A549 (cell line): ENCODE results near the gene GZMM. TPM values are rescaled to one million over a fixed set of nuclear protein-coding genes. Genes with fewer than 3 reads are reported as not detected.

ENCODE experiments used
- ATAC-seq, 2 experiments: fragments of 200-7000 bp in 1 of 2; fragments of >200 bp in 1 of 2; cut with Nextera tagmentation in 1 of 2; cut with Tn5 transposase in 1 of 2; 3 replicates each; pipeline versions ENCODE4 v1.8.0 to v1.9.1; 2018 to 2020; ENCODE audit warnings: mild to moderate bottlenecking in 1 of 2, moderate library complexity in 1 of 2
- CTCF ChIA-PET: fragments of 300-600 bp; sonication (Branson Sonifier 250); formaldehyde crosslinking; extraction: SDS; loops from one replicate; lab custom pipeline; 2021; ENCODE audit warnings: antibody characterized with exemption, inconsistent platforms; lab: Yijun Ruan, JAX
- POLR2A ChIA-PET: fragments of 350-600 bp; formaldehyde crosslinking; extraction: SDS; loops from one replicate; lab custom pipeline; 2021; ENCODE audit warnings: antibody characterized with exemption, inconsistent platforms; lab: Yijun Ruan, JAX
- DNase-seq, 2 experiments: peaks; one replicate each; pipeline versions ENCODE4 v3.0.0 to v3.0.0-alpha.2; 2011 to 2016; ENCODE audit warnings: low read depth in 1 of 2, low spot score in 1 of 2
- FAIRE-seq: peaks from 2 replicates; lab custom pipeline; 2011; peaks lifted over from hg19 to GRCh38; lab: Jason Lieb, UNC
- H3K27ac ChIP-seq, 2 experiments: fragments of >200 bp; sonication (Bioruptor Twin); formaldehyde crosslinking; 3 replicates each; pipeline ENCODE4 v1.5.1; 2016 to 2017
- H3K4me1 ChIP-seq: fragments of >200 bp; sonication (Bioruptor Twin); formaldehyde crosslinking; 3 replicates; pipeline ENCODE4 v1.6.1; 2016
- H3K4me2 ChIP-seq: fragments of >200 bp; sonication (Bioruptor Twin); formaldehyde crosslinking; 3 replicates; pipeline ENCODE4 v1.6.1; 2016
- H3K4me3 ChIP-seq: fragments of >200 bp; sonication (Bioruptor Twin); formaldehyde crosslinking; 3 replicates; pipeline ENCODE4 v1.5.1; 2016
- H3K9me3 ChIP-seq: fragments of >200 bp; sonication (Bioruptor Twin); formaldehyde crosslinking; 3 replicates; pipeline ENCODE4 v1.6.1; 2016
- ATOH8 ChIP-seq: fragments of 250-450 bp; sonication (Bioruptor Pico); IDR thresholded peaks from 2 replicates; pipeline ENCODE4 v1.5.0; 2020; ENCODE audit warnings: low read depth, mild to moderate bottlenecking, moderate library complexity
- BHLHE40 ChIP-seq: IDR thresholded peaks from 2 replicates; pipeline ENCODE4 v1.6.1; 2012; ENCODE audit warnings: low read depth, low read length, inconsistent platforms
- CBX2 ChIP-seq: fragments of 200-600 bp; sonication (generic); IDR thresholded peaks from 2 replicates; pipeline ENCODE4 v1.6.1; 2016; ENCODE audit warnings: low read depth, mild to moderate bottlenecking, borderline replicate concordance
- CBX8 ChIP-seq: fragments of 200-600 bp; sonication (generic); IDR thresholded peaks from 2 replicates; pipeline ENCODE4 v1.6.1; 2016
- CHD4 ChIP-seq: fragments of 200-600 bp; sonication (generic); IDR thresholded peaks from 2 replicates; pipeline ENCODE4 v1.6.1; 2016; ENCODE audit warnings: antibody characterized with exemption, mild to moderate bottlenecking, borderline replicate concordance
- CTCF ChIP-seq: fragments of >200 bp; sonication (Bioruptor Twin); formaldehyde crosslinking; IDR thresholded peaks from 3 replicates; pipeline ENCODE4 v1.5.1; 2016
- EHF ChIP-seq: fragments of 250-450 bp; sonication (Bioruptor Pico); IDR thresholded peaks from 2 replicates; pipeline ENCODE4 v1.5.0; 2020; ENCODE audit warnings: mild to moderate bottlenecking
- ESRRA ChIP-seq: fragments of 150-350 bp; IDR thresholded peaks from 2 replicates; pipeline ENCODE4 v1.6.1; 2014; ENCODE audit warnings: mild to moderate bottlenecking, low read length, borderline replicate concordance
- FOXS1 ChIP-seq: fragments of 250-450 bp; sonication (Bioruptor Pico); IDR thresholded peaks from 2 replicates; pipeline ENCODE4 v1.5.0; 2020; ENCODE audit warnings: mild to moderate bottlenecking, moderate library complexity
- HDAC2 ChIP-seq: fragments of 200-600 bp; sonication (generic); IDR thresholded peaks from 2 replicates; pipeline ENCODE4 v1.6.1; 2016
- HES2 ChIP-seq: fragments of >200 bp; sonication (Bioruptor Twin); formaldehyde crosslinking; IDR thresholded peaks from 2 replicates; pipeline ENCODE4 v1.6.1; 2016
- HEYL ChIP-seq: fragments of 250-450 bp; sonication (Bioruptor Pico); IDR thresholded peaks from 2 replicates; pipeline ENCODE4 v1.8.0; 2021; ENCODE audit warnings: mild to moderate bottlenecking, moderate library complexity
- HOXB13 ChIP-seq: fragments of 250-450 bp; sonication (Bioruptor Pico); IDR thresholded peaks from 2 replicates; pipeline ENCODE4 v1.5.0; 2020; ENCODE audit warnings: low read depth, mild to moderate bottlenecking, moderate library complexity
- HOXB5 ChIP-seq: fragments of 250-450 bp; sonication (Bioruptor Pico); IDR thresholded peaks from 2 replicates; pipeline ENCODE4 v1.5.0; 2020; ENCODE audit warnings: mild to moderate bottlenecking, moderate library complexity
- JUN ChIP-seq, 2 experiments: fragments of >200 bp; sonication (Bioruptor Twin); formaldehyde crosslinking; IDR thresholded peaks; 2 replicates in 1 of 2; 3 replicates in 1 of 2; pipeline ENCODE4 v1.6.1; 2016 to 2017
- JUNB ChIP-seq: fragments of >200 bp; sonication (Bioruptor Twin); formaldehyde crosslinking; IDR thresholded peaks from 2 replicates; pipeline ENCODE4 v1.6.1; 2016
- KDM1A ChIP-seq: fragments of 200-600 bp; sonication (generic); IDR thresholded peaks from 2 replicates; pipeline ENCODE4 v1.6.1; 2016; ENCODE audit warnings: low read depth, mild to moderate bottlenecking
- KDM5A ChIP-seq: fragments of 200-600 bp; sonication (generic); IDR thresholded peaks from 2 replicates; pipeline ENCODE4 v1.6.1; 2016; ENCODE audit warnings: antibody characterized with exemption, mild to moderate bottlenecking
- MAFK ChIP-seq: fragments of 450-650 bp; IDR thresholded peaks from 2 replicates; pipeline ENCODE4 v1.6.1; 2014; ENCODE audit not compliant: partially characterized antibody
- MAZ ChIP-seq: fragments of 150-350 bp; IDR thresholded peaks from 2 replicates; pipeline ENCODE4 v1.6.1; 2014; ENCODE audit warnings: antibody characterized with exemption, low read depth, low read length, borderline replicate concordance
- MYC ChIP-seq: IDR thresholded peaks from 2 replicates; pipeline ENCODE4 v1.6.1; 2012; ENCODE audit warnings: mild to moderate bottlenecking, inconsistent platforms, low read length, improper control_type of control experiment, borderline replicate concordance
- NFE2L2 ChIP-seq: fragments of 150-350 bp; conservative IDR thresholded peaks from 2 replicates; pipeline ENCODE4 v1.6.1; 2014; ENCODE audit warnings: low read length
- NR3C1 ChIP-seq: fragments of >200 bp; sonication (Bioruptor Twin); formaldehyde crosslinking; IDR thresholded peaks from 3 replicates; pipeline ENCODE4 v1.6.1; 2017
- PBX3 ChIP-seq: IDR thresholded peaks from 2 replicates; pipeline ENCODE4 v1.6.1; 2012
- RNF2 ChIP-seq: fragments of 200-600 bp; sonication (generic); IDR thresholded peaks from 2 replicates; pipeline ENCODE4 v1.6.1; 2016; ENCODE audit warnings: low read depth, mild to moderate bottlenecking, antibody characterized with exemption, moderate library complexity, borderline replicate concordance
- SMC3 ChIP-seq: fragments of >200 bp; sonication (Bioruptor Twin); formaldehyde crosslinking; IDR thresholded peaks from 3 replicates; pipeline ENCODE4 v1.6.1; 2018; ENCODE audit warnings: inconsistent platforms
- SREBF2 ChIP-seq: fragments of 450-650 bp; IDR thresholded peaks from 2 replicates; pipeline ENCODE4 v1.6.1; 2014; ENCODE audit warnings: mild to moderate bottlenecking, moderate library complexity
- ZC3H11A ChIP-seq: fragments of 450-650 bp; IDR thresholded peaks from 2 replicates; pipeline ENCODE4 v1.6.1; 2014; ENCODE audit warnings: antibody characterized with exemption, mild to moderate bottlenecking
- ZFP36 ChIP-seq: fragments of 450-650 bp; IDR thresholded peaks from 2 replicates; pipeline ENCODE4 v1.6.1; 2014; ENCODE audit warnings: borderline replicate concordance; ENCODE audit not compliant: partially characterized antibody
- ZNF302 ChIP-seq: fragments of 250-450 bp; sonication (Bioruptor Pico); IDR thresholded peaks from 2 replicates; pipeline ENCODE4 v1.9.0; 2021; ENCODE audit warnings: inconsistent platforms, mild to moderate bottlenecking, moderate library complexity
- WGBS: methylation state at CpG from one replicate; pipeline ENCODE4 v1.1.6; 2017; ENCODE audit errors: missing lambda C conversion rate; 5-methylcytosine and 5-hydroxymethylcytosine counted together
- polyA plus RNA-seq, 4 experiments: library from polyadenylated mRNA; depleted of rRNA in 3 of 4; stranded (reverse); fragments of >200 nt; fragmentation: RNase III in 1 of 4; extraction: RNeasy Plus Mini Kit Qiagen cat#74134 plus additional on column Dnase treatment in 1 of 4; gene quantifications; 2 replicates in 3 of 4; 3 replicates in 1 of 4; pipeline ENCODE4 v1.2.3, GENCODE V29; 2011 to 2017

Gene GZMM
- polyA plus RNA-seq, 2 of the 4 experiments (the other 2 are of a cell fraction), result not detected

- Histone ChIP-seq H3K4me2 (no peak overlapping the region), H3K27ac (no peak overlapping the region), H3K4me1 (peaks cover 13% of the 10 kb centered on the region; the same call in 2 of the 3 replicates), H3K4me3 (no peak overlapping the region), H3K9me3 (no peaks in the 10 kb centered on the region)
- FAIRE-seq (no peak), DNase-seq (no peak), ATAC-seq (no peak)
- TF ChIP-seq MAFK (no peak), NFE2L2 (no peak), CBX2 (no peak), FOXS1 (no peak)
- ChIA-PET POLR2A (no interaction called here), CTCF (interaction anchor here (4.0 kb wide), 1 partner anchor 9 kb away, joined by 42 read pairs; no protein-coding TSS in a partner anchor)
- 95% methylated on average over 18 of the region's 45 CpGs for WGBS
These were observed 24.4 kb upstream of the GZMM start for GRCh38 chr19:519449-519865.

GRCh38 chr19:522726-523125, 21.1 kb upstream of the GZMM start:
- H3K4me1 ChIP-seq, result peaks cover 10% of the 10 kb centered on the region; the same call in 2 of the 3 replicates
- no peak for TF ChIP-seq CTCF
- TF ChIP-seq JUNB, result no peak
- TF ChIP-seq CBX8, result no peak
- TF ChIP-seq HOXB13 (CRISPR knock-in tag), result no peak
- no peak for TF ChIP-seq FOXS1
- no peak for TF ChIP-seq KDM1A
- no peak for TF ChIP-seq RNF2
- TF ChIP-seq SREBF2, result no peak
- no peak for TF ChIP-seq HES2
- no peak for TF ChIP-seq EHF (CRISPR knock-in tag)
- TF ChIP-seq ZC3H11A, result no peak
- no peak for TF ChIP-seq HEYL (CRISPR knock-in tag)
- no peak for TF ChIP-seq HOXB5
- TF ChIP-seq NFE2L2, result no peak
- no peak for TF ChIP-seq KDM5A
- TF ChIP-seq SMC3, result no peak
- TF ChIP-seq HDAC2, result no peak
- no peak for TF ChIP-seq JUN (IDR thresholded peaks at IDR 0.05)
- TF ChIP-seq PBX3, result no peak
- 92% methylated on average over 9 of the region's 12 CpGs for WGBS
- no peaks in the 10 kb centered on the region for H3K9me3 ChIP-seq
- no peak overlapping the region for H3K4me3 ChIP-seq
- POLR2A ChIA-PET, result no interaction called here
- CTCF ChIA-PET, result interaction anchor here (2.5 to 4.0 kb wide), 3 partner anchors 10 to 17 kb away, joined by 7 to 42 read pairs (median 13); no protein-coding TSS in a partner anchor
- DNase-seq (no peak), FAIRE-seq (no peak), ATAC-seq (no peak)
- no peak overlapping the region for H3K27ac ChIP-seq
- H3K4me2 ChIP-seq, result no peak overlapping the region

- Histone ChIP-seq H3K4me2 (peak overlapping the region; percentile 53), H3K9me3 (no peaks in the 10 kb centered on the region), H3K4me1 (peaks cover 11% of the 10 kb centered on the region; the same call in 1 of the 3 replicates), H3K4me3 (no peak overlapping the region), H3K27ac (peak overlapping the region in 1 of 2 experiments; percentile 79; a peak in 3 of 6 replicates)
- ChIA-PET CTCF (interaction anchor here (1.4 to 2.4 kb wide), 3 partner anchors 9 to 18 kb away, joined by 3 to 20 read pairs (median 6); no protein-coding TSS in a partner anchor), POLR2A (interaction anchor here (1.1 kb wide), 1 partner anchor 14 kb away, joined by 3 read pairs; no protein-coding TSS in a partner anchor)
- no peak for FAIRE-seq
- WGBS, result 58% methylated on average over 20 of the region's 29 CpGs
- ATAC-seq, result peak; percentile 70 to 71
- no peak for DNase-seq
- TF ChIP-seq ZFP36 (no peak), ZNF302 (CRISPR knock-in tag) (no peak), ESRRA (no peak), RNF2 (no peak), JUN (IDR thresholded peaks at IDR 0.05) (no peak), NR3C1 (no peak), ATOH8 (no peak), SREBF2 (no peak), CHD4 (no peak), HEYL (CRISPR knock-in tag) (no peak), CBX8 (no peak), MAZ (no peak), MAFK (no peak), MYC (no peak), BHLHE40 (no peak)
These were observed 19.7 kb upstream of the GZMM start for GRCh38 chr19:524062-524674.
